Memory B cell (primary cell): Measurements from ENCODE around the gene ZMIZ1.

Experiments used
- ATAC-seq: fragments of 150-1000 bp; cut with Tn5 transposase; 2 replicates; pipeline ENCODE4 v1.10.0; 2021; ENCODE audit warnings: low read depth, mild to moderate bottlenecking, moderate library complexity
- DNase-seq, 2 donors: peaks; one replicate each; pipeline ENCODE4 v3.0.0; 2022; ENCODE audit warnings: low spot score in 2 of 2
- H3K27ac Mint-ChIP-seq: one replicate; pipeline ENCODE4 v1.8.0; 2022; ENCODE audit warnings: mild to moderate bottlenecking, moderate library complexity, mixed read lengths
- H3K27me3 Mint-ChIP-seq: one replicate; pipeline ENCODE4 v1.8.0; 2022; ENCODE audit warnings: mixed read lengths
- H3K36me3 Mint-ChIP-seq: one replicate; pipeline ENCODE4 v1.8.0; 2022; ENCODE audit warnings: mild to moderate bottlenecking, mixed read lengths
- H3K4me1 Mint-ChIP-seq: one replicate; pipeline ENCODE4 v1.8.0; 2022; ENCODE audit warnings: mixed read lengths
- H3K4me3 Mint-ChIP-seq: one replicate; pipeline ENCODE4 v1.8.0; 2022; ENCODE audit warnings: mild to moderate bottlenecking, moderate library complexity, mixed read lengths
- H3K9me3 Mint-ChIP-seq: one replicate; pipeline ENCODE4 v1.8.0; 2022; ENCODE audit warnings: mixed read lengths

The ZMIZ1 gene

GRCh38 chr10:79246209-79246581, 177.4 kb downstream of the ZMIZ1 start:
- Mint-ChIP-seq H3K36me3 (no peaks in the 10 kb centered on the region), H3K4me1 (peaks cover 68% of the 10 kb centered on the region), H3K9me3 (no peaks in the 10 kb centered on the region), H3K27ac (peak overlapping the region; percentile 97), H3K27me3 (no peaks in the 10 kb centered on the region), H3K4me3 (peak overlapping the region; percentile 83)
- ATAC-seq = no peak
- no peak for DNase-seq

GRCh38 chr10:79246606-79247275, 178.0 kb downstream of the ZMIZ1 start:
- peak overlapping the region; percentile 97 for H3K27ac Mint-ChIP-seq
- no peak for DNase-seq
- peaks cover 70% of the 10 kb centered on the region for H3K4me1 Mint-ChIP-seq
- no peaks in the 10 kb centered on the region for H3K36me3 Mint-ChIP-seq
- H3K9me3 Mint-ChIP-seq = no peaks in the 10 kb centered on the region
- ATAC-seq = no peak
- peak overlapping the region; percentile 83 for H3K4me3 Mint-ChIP-seq
- H3K27me3 Mint-ChIP-seq = no peaks in the 10 kb centered on the region

DNA sequence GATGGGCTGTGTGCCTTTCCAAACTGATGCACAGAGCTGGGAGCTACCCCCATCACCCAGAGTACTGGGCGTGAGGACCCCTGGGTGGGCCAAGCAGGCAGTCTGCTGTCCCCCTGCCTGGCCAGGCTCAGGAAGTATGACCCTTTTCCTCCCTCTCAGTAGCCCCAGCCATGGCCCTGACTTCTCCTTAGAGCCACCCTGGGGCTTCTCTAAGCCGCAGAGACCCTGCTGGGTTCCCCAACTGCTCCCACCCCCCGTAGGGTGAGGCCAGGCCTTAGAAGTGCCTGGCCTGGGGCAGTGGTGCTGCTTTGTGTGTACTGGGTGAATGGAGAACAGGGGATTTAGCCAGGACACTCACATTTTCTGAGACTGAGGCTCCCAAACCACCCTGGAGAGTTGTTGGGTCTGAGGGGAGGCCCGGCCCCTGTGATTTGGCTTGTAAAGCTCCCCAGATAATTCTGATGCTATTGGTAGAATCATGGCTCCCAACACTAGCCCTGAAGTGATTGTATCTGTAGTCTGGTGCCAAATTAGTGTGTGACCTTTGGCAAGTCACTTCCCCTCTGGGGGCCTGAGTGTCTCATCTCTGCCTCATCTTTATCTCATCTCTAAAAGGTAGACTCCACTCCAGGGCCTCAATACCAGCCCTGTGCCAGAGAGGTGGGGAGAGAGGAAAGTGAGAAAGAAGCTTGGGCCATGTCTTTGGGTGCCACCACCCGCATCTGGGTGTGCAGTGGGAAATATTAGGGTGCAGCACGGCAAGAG, 178.8 kb downstream of the ZMIZ1 start:
- DNase-seq (no peak), ATAC-seq (no peak)
- H3K36me3 Mint-ChIP-seq = no peaks in the 10 kb centered on the region
- H3K27me3 Mint-ChIP-seq = no peaks in the 10 kb centered on the region
- peak overlapping the region; percentile 97 for H3K27ac Mint-ChIP-seq
- peaks cover 74% of the 10 kb centered on the region for H3K4me1 Mint-ChIP-seq
- no peaks in the 10 kb centered on the region for H3K9me3 Mint-ChIP-seq
- H3K4me3 Mint-ChIP-seq = peak overlapping the region; percentile 72

GRCh38 chr10:79248341-79249185, 179.8 kb downstream of the ZMIZ1 start:
- DNase-seq (peak; percentile 62 to 67), ATAC-seq (peak; percentile 50)
- peaks cover 81% of the 10 kb centered on the region for H3K4me1 Mint-ChIP-seq
- H3K27me3 Mint-ChIP-seq = no peaks in the 10 kb centered on the region
- peak overlapping the region; percentile 72 for H3K4me3 Mint-ChIP-seq
- H3K9me3 Mint-ChIP-seq = no peaks in the 10 kb centered on the region
- H3K27ac Mint-ChIP-seq = peak overlapping the region; percentile 97
- H3K36me3 Mint-ChIP-seq = no peaks in the 10 kb centered on the region

DNA sequence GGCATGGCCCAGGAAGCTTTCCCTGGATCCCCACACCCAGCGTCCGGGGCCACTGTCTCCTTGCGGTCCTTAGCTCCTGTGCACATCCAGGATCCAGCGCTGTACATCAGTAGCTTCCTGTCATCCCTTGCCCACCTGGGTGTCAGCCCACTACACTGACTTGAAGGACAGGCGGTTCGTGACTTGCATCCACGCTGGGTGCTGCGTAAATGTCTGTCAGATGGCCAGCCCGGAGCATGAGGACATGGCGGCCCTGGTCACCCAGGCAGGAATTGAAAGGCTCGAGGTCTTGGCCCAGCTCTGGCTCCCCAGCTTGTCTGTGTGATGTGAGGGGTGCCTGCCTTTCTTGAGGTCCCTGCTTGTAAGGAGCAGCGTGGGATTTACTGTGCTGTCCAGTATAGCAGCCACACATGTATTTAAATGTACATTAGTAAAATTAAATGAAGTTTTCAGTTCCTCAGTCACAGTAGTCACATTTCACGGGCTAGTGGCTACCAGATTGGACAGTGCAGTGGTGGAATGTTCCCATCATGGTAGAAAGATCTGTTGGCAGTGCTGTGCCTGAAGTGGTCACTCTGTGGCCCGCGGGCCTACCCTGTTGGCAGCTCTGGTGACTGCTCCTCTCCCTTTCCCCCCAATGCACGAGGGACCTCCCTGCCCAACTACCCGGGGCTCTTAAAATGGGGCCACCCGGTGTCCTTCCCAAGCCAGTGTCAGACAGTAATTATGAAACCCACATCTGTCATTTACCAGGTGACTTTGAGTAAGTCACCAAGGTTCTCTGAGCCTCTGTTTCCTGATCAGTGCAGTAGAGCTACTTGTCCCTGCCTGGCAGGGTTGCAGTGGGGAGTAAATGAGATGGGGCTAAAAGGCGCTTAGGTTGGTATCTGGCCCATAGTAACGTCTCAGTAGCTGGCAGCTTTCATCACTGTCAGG, 180.7 kb downstream of the ZMIZ1 start:
- H3K4me3 Mint-ChIP-seq = peak overlapping the region; percentile 61
- H3K9me3 Mint-ChIP-seq = no peaks in the 10 kb centered on the region
- no peaks in the 10 kb centered on the region for H3K36me3 Mint-ChIP-seq
- H3K27ac Mint-ChIP-seq = peak overlapping the region; percentile 97
- peak; percentile 29 for ATAC-seq
- no peak for DNase-seq
- H3K27me3 Mint-ChIP-seq = no peaks in the 10 kb centered on the region
- H3K4me1 Mint-ChIP-seq = peaks cover 84% of the 10 kb centered on the region

- peak; percentile 55 to 64 for DNase-seq
- H3K4me1 Mint-ChIP-seq = peaks cover 83% of the 10 kb centered on the region
- no peaks in the 10 kb centered on the region for H3K9me3 Mint-ChIP-seq
- no peaks in the 10 kb centered on the region for H3K36me3 Mint-ChIP-seq
- no peaks in the 10 kb centered on the region for H3K27me3 Mint-ChIP-seq
- peak overlapping the region; percentile 61 for H3K4me3 Mint-ChIP-seq
- H3K27ac Mint-ChIP-seq = peak overlapping the region; percentile 97
- peak; percentile 60 for ATAC-seq
Observed at GRCh38 chr10:79250259-79250658, 181.5 kb downstream of the ZMIZ1 start.

DNA sequence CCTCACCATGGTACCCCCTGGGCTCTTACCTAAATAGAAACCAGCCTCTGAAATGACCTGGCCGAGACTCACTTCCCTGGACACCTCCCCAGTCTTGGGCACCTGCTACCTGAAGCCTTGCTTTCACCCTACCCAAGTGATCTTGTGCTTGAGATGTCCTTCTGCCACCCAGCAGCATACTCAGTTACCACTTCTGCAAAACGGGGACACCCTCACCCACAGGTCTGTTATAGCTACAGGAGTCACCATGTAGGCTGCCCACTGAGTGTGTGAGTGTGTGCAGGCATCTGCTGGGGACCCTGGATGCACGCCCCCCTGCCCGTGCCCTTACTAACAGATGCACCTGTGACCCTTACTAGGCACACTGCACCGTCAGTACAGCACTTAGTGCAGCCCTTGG, 183.7 kb downstream of the ZMIZ1 start:
- Mint-ChIP-seq H3K4me1 (peaks cover 80% of the 10 kb centered on the region), H3K4me3 (peak overlapping the region; percentile 45), H3K36me3 (no peaks in the 10 kb centered on the region), H3K27ac (peak overlapping the region; percentile 62), H3K9me3 (no peaks in the 10 kb centered on the region), H3K27me3 (no peaks in the 10 kb centered on the region)
- DNase-seq = no peak
- ATAC-seq = peak; percentile 19

GRCh38 chr10:79252971-79253370, 184.2 kb downstream of the ZMIZ1 start:
- Mint-ChIP-seq H3K27me3 (no peaks in the 10 kb centered on the region), H3K4me3 (no peak overlapping the region), H3K27ac (no peak overlapping the region), H3K9me3 (no peaks in the 10 kb centered on the region), H3K36me3 (no peaks in the 10 kb centered on the region), H3K4me1 (peaks cover 77% of the 10 kb centered on the region)
- DNase-seq (no peak), ATAC-seq (no peak)

DNA sequence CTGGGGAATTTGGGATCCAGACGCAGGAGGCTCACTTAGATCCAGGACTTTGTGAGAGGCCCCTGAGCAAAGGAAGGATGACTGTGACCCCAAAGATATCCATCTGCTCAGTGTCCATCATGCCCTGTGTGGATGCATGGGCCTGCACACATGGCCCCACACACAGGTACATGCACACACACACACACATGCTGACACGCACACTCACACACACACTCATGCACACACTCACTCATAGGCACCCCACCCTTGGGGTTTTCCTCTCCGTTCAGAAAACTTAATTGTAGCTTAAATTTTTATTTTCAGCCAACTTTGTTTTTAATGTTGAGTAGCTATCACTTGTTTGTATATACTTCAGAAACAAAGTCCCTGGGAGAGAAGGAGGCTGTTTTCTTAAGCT, 184.9 kb downstream of the ZMIZ1 start:
- DNase-seq = no peak
- Mint-ChIP-seq H3K4me3 (peak overlapping the region; percentile 16), H3K27ac (no peak overlapping the region), H3K9me3 (no peaks in the 10 kb centered on the region), H3K36me3 (no peaks in the 10 kb centered on the region), H3K27me3 (no peaks in the 10 kb centered on the region), H3K4me1 (peaks cover 73% of the 10 kb centered on the region)
- ATAC-seq = no peak

DNA sequence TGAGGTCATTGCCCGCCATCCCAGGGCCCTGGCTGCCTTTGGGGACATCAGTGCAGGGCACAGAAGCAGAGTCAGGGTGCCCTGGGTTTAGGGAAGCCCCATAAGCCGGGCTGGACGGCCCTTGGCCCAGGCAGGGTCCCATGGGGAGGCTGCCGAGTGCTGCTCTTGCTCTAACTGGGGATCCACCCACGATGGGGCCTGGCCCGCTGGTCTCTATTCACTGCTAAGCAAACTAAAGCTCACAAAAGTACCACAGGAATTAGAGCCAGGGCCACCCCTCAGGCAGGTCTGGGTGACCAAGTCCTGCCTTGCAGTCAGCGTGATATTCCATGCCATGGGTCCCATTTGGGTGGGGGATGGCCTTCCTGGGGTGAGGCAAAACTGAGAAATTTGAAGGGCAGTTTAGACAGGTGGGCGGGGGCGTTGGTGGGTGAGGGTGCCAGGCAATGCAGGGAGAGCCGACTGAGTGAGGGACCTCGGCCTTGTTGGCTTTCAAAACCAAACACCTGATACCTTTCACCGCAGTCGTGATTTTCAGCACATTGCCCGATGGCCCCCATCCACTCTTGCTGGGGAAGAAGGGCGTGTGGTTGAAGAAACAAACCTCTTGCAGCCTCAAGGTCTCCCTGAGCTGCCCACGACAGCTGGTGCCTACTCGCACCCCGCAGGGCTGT, 185.7 kb downstream of the ZMIZ1 start:
- Mint-ChIP-seq H3K27ac (peak overlapping the region; percentile 18), H3K4me3 (peak overlapping the region; percentile 22), H3K27me3 (no peaks in the 10 kb centered on the region), H3K9me3 (no peaks in the 10 kb centered on the region), H3K36me3 (no peaks in the 10 kb centered on the region), H3K4me1 (peaks cover 74% of the 10 kb centered on the region)
- no peak for DNase-seq
- ATAC-seq = no peak

GRCh38 chr10:79255007-79255507, 186.3 kb downstream of the ZMIZ1 start:
- H3K4me3 Mint-ChIP-seq = peak overlapping the region; percentile 18
- DNase-seq (no peak), ATAC-seq (peak; percentile 70)
- peak overlapping the region; percentile 18 for H3K27ac Mint-ChIP-seq
- no peaks in the 10 kb centered on the region for H3K27me3 Mint-ChIP-seq
- H3K36me3 Mint-ChIP-seq = no peaks in the 10 kb centered on the region
- H3K9me3 Mint-ChIP-seq = no peaks in the 10 kb centered on the region
- H3K4me1 Mint-ChIP-seq = peaks cover 73% of the 10 kb centered on the region

GRCh38 chr10:79256264-79256806, 187.6 kb downstream of the ZMIZ1 start:
- H3K4me3 Mint-ChIP-seq = no peak overlapping the region
- no peaks in the 10 kb centered on the region for H3K36me3 Mint-ChIP-seq
- H3K9me3 Mint-ChIP-seq = no peaks in the 10 kb centered on the region
- H3K4me1 Mint-ChIP-seq = peaks cover 64% of the 10 kb centered on the region
- ATAC-seq = no peak
- no peaks in the 10 kb centered on the region for H3K27me3 Mint-ChIP-seq
- peak overlapping the region; percentile 39 for H3K27ac Mint-ChIP-seq
- no peak for DNase-seq
